GM23248 (cell line): ENCODE results near the gene FGF14. TPM values are rescaled to one million over a fixed set of nuclear protein-coding genes. Genes with fewer than 3 reads are reported as not detected.

ENCODE experiments used
- DNase-seq: peaks from one replicate; pipeline ENCODE4 v3.0.0-alpha.2; 2015
- H2AFZ ChIP-seq: fragments of 200-600 bp; sonication (generic); 2 replicates; pipeline ENCODE4 v1.6.1; 2016; ENCODE audit warnings: antibody characterized with exemption
- H3F3A ChIP-seq: fragments of 200-600 bp; sonication (generic); 2 replicates; pipeline ENCODE4 v1.6.1; 2016; ENCODE audit warnings: mild to moderate bottlenecking, antibody characterized with exemption, mixed run types; ENCODE audit not compliant: insufficient read depth
- H3K27ac ChIP-seq: fragments of 200-600 bp; sonication (generic); 2 replicates; pipeline ENCODE4 v1.5.1; 2016; ENCODE audit warnings: mild to moderate bottlenecking
- H3K27me3 ChIP-seq: fragments of 200-600 bp; sonication (generic); replicated peaks from 2 replicates; pipeline ENCODE4 v1.6.1; 2016; ENCODE audit warnings: mild to moderate bottlenecking; ENCODE audit not compliant: insufficient read depth
- H3K36me3 ChIP-seq: fragments of 200-600 bp; sonication (generic); 2 replicates; pipeline ENCODE4 v1.6.1; 2016; ENCODE audit warnings: low read depth, mild to moderate bottlenecking
- H3K4me1 ChIP-seq: fragments of 200-600 bp; sonication (generic); 2 replicates; pipeline ENCODE4 v1.6.1; 2016; ENCODE audit warnings: mild to moderate bottlenecking; ENCODE audit not compliant: insufficient read depth
- H3K4me2 ChIP-seq: fragments of 200-600 bp; sonication (generic); one replicate; pipeline ENCODE4 v1.6.1; 2016; ENCODE audit warnings: mild to moderate bottlenecking; ENCODE audit not compliant: unreplicated experiment
- H3K4me3 ChIP-seq: fragments of 200-600 bp; sonication (generic); 2 replicates; pipeline ENCODE4 v1.5.1; 2016; ENCODE audit warnings: mild to moderate bottlenecking
- H3K79me2 ChIP-seq: fragments of 200-600 bp; sonication (generic); 2 replicates; pipeline ENCODE4 v1.6.1; 2016; ENCODE audit warnings: mild to moderate bottlenecking; ENCODE audit not compliant: insufficient read depth
- H3K9ac ChIP-seq: fragments of 200-600 bp; sonication (generic); 2 replicates; pipeline ENCODE4 v1.6.1; 2016; ENCODE audit warnings: mild to moderate bottlenecking
- H3K9me2 ChIP-seq: fragments of 200-600 bp; sonication (generic); 2 replicates; pipeline ENCODE4 v1.6.1; 2016; ENCODE audit warnings: mixed run types, mild to moderate bottlenecking, moderate library complexity; ENCODE audit not compliant: insufficient read depth
- H3K9me3 ChIP-seq: fragments of 200-600 bp; sonication (generic); one replicate; pipeline ENCODE4 v1.6.1; 2017; ENCODE audit warnings: low read depth
- H4K20me1 ChIP-seq: fragments of 200-600 bp; sonication (generic); 2 replicates; pipeline ENCODE4 v1.6.0; 2016; ENCODE audit not compliant: insufficient read depth
- EZH2 ChIP-seq: fragments of 200-600 bp; sonication (generic); IDR thresholded peaks from 2 replicates; pipeline ENCODE4 v1.6.1; 2018; ENCODE audit warnings: antibody characterized with exemption, mild to moderate bottlenecking; ENCODE audit not compliant: insufficient read depth, poor library complexity, severe bottlenecking
- EZH2phosphoT487 ChIP-seq: fragments of 200-600 bp; sonication (generic); IDR thresholded peaks from 2 replicates; pipeline ENCODE4 v1.6.1; 2018; ENCODE audit warnings: antibody characterized with exemption, moderate library complexity, mild to moderate bottlenecking, low read depth; ENCODE audit not compliant: insufficient read depth
- WGBS, 2 experiments: methylation state at CpG; one replicate each; pipeline ENCODE4 v1.1.6; 2015 to 2017; ENCODE audit warnings: low lambda C conversion rate in 2 of 2, low coverage in 1 of 2; ENCODE audit errors: missing lambda C conversion rate in 2 of 2; 5-methylcytosine and 5-hydroxymethylcytosine counted together
- in situ Hi-C: fragments of 300-500 bp; cut with MboI; formaldehyde crosslinking; loops from 2 replicates; pipeline ENCODE4 v1.15.0; 2020
- polyA plus RNA-seq: library from polyadenylated mRNA; unstranded; fragments of >200 nt; fragmentation: Nextera tagmentation; extraction: Ambion mirVana; gene quantifications from 2 replicates; pipeline ENCODE4 v1.2.1, GENCODE V29; 2016
- total RNA-seq: library from RNA; depleted of rRNA; stranded (reverse); fragments of >200 nt; shearing (Covaris generic); gene quantifications from 2 replicates; pipeline ENCODE4 v1.2.3, GENCODE V29; 2014

The FGF14 gene
- total and polyA plus RNA-seq, 2 experiments from 2014 or later = 1.9 TPM; not detected in 1

DNA sequence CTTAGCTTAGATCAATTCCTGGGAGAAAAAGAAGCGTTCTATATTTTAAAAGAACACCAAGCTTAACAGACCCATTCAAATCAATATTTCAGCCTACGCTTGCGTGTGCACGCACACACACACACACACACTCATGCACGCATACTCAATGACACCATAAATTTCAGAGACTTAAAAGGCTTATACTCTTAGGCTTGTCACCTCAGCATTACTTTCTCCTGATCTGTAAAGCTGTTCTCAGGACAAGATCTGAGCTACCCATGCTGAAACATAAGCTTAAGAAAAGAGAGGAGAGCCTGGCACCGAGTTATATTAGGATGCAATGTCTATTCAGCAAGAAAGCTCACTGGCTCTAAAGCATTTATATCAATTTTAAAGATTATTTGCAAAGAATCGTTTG is 368.5 kb downstream of the FGF14 start:
- H3K27me3 ChIP-seq = no peaks in the 10 kb centered on the region
- no peak overlapping the region for H2AFZ ChIP-seq
- H3K27ac ChIP-seq = no peak overlapping the region
- TF ChIP-seq EZH2phosphoT487 = no peak
- TF ChIP-seq EZH2 = no peak
- no peaks in the 10 kb centered on the region for H3K9me3 ChIP-seq
- no peaks in the 10 kb centered on the region for H3K9me2 ChIP-seq
- H3K4me1 ChIP-seq = no peaks in the 10 kb centered on the region
- H3K79me2 ChIP-seq = no peaks in the 10 kb centered on the region
- no peaks in the 10 kb centered on the region for H4K20me1 ChIP-seq
- WGBS, 2 experiments = 63 to 64% methylated on average over 7 of the region's 7 CpGs
- H3F3A ChIP-seq = no peaks in the 10 kb centered on the region
- no peak overlapping the region for H3K9ac ChIP-seq
- H3K4me2 ChIP-seq = no peak overlapping the region
- H3K4me3 ChIP-seq = no peak overlapping the region
- H3K36me3 ChIP-seq = no peaks in the 10 kb centered on the region
- in situ Hi-C loops = no loop called here
- DNase-seq = no peak

DNA sequence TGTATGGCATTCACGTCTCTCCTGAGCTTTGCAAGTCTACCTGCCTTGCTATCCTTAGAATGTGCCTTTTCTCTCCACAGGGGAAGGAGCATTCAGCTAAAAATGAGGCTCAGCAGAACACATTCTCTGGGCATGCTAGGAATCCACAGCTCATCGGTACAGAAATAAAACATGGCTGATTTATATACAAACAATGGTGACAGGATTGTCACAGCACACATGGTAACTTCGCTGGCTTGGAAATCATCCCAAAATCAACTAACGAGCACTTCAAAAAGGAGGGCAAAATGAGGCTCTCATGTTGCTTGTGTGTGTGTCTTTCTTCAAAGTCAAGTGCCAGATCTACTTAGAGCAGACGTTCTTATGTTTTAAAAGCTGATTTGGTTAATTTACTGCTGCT is 373.0 kb downstream of the FGF14 start:
- Histone ChIP-seq H3K36me3 (no peaks in the 10 kb centered on the region), H3K27me3 (no peaks in the 10 kb centered on the region), H2AFZ (no peak overlapping the region), H3K27ac (no peak overlapping the region), H3K9me2 (no peaks in the 10 kb centered on the region), H3K4me1 (no peaks in the 10 kb centered on the region), H3K4me3 (no peak overlapping the region), H4K20me1 (no peaks in the 10 kb centered on the region), H3K9me3 (no peaks in the 10 kb centered on the region), H3K9ac (no peak overlapping the region), H3K4me2 (no peak overlapping the region), H3K79me2 (no peaks in the 10 kb centered on the region), H3F3A (no peaks in the 10 kb centered on the region)
- in situ Hi-C loops = no loop called here
- TF ChIP-seq EZH2 = no peak
- TF ChIP-seq EZH2phosphoT487 = no peak
- WGBS, 2 experiments = 18 to 21% methylated on average over 5 of the region's 5 CpGs
- DNase-seq = no peak

DNA sequence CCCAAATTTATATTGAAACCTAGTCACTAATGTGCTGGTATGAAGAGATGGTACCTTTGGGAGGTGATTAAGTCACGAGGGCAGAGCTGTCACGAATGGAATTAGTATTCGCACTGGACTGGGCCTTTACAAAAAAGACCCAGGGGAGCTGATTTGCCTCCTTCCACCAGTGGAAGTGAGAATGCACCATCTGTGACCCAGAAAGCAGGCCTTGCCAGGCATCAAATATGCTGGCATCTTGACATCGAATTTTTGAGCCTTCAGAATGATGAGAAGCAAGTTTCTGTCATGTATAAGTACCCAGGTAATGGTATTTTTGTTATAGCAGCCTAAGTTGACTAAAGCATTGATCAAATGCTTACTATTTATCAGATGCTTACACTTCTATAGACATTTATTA is 373.6 kb downstream of the FGF14 start:
- no peaks in the 10 kb centered on the region for H4K20me1 ChIP-seq
- no peaks in the 10 kb centered on the region for H3F3A ChIP-seq
- H2AFZ ChIP-seq = no peak overlapping the region
- H3K9ac ChIP-seq = no peak overlapping the region
- no peaks in the 10 kb centered on the region for H3K27me3 ChIP-seq
- H3K27ac ChIP-seq = no peak overlapping the region
- H3K36me3 ChIP-seq = no peaks in the 10 kb centered on the region
- TF ChIP-seq EZH2 (no peak), EZH2phosphoT487 (no peak)
- no peaks in the 10 kb centered on the region for H3K9me2 ChIP-seq
- H3K4me3 ChIP-seq = no peak overlapping the region
- H3K4me1 ChIP-seq = no peaks in the 10 kb centered on the region
- H3K79me2 ChIP-seq = no peaks in the 10 kb centered on the region
- 35 to 37% methylated on average over 4 of the region's 4 CpGs for WGBS, 2 experiments
- no peak for DNase-seq
- H3K9me3 ChIP-seq = no peaks in the 10 kb centered on the region
- in situ Hi-C loops = no loop called here
- H3K4me2 ChIP-seq = no peak overlapping the region

DNA sequence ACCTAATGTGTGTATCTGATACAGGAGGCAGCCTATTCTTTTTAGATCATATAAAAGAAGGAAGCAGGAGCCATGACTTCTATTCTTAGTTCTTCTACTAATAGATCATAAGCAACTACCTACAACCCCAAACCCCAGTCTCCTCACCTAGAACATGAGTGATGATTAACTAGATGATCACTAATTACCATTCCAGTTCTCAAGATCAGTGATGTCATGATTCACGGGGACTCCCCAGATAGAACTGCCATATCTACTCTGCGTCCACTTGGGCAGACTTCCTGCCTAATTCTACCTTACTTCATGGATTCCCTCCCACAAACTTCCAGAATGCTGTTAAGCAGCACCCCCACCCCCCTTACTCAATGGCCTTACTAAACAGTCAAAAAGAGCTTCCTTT is 380.1 kb downstream of the FGF14 start:
- Histone ChIP-seq H3K9me2 (no peaks in the 10 kb centered on the region), H3K27ac (no peak overlapping the region), H3K36me3 (no peaks in the 10 kb centered on the region), H3K79me2 (no peaks in the 10 kb centered on the region), H3K9me3 (no peaks in the 10 kb centered on the region), H3F3A (no peaks in the 10 kb centered on the region), H3K4me3 (no peak overlapping the region), H3K9ac (no peak overlapping the region), H2AFZ (no peak overlapping the region), H3K4me2 (no peak overlapping the region), H3K4me1 (no peaks in the 10 kb centered on the region), H3K27me3 (no peaks in the 10 kb centered on the region), H4K20me1 (no peaks in the 10 kb centered on the region)
- WGBS, 2 experiments = 48 to 62% methylated on average over 2 of the region's 2 CpGs
- DNase-seq = no peak
- in situ Hi-C loops = no loop called here
- TF ChIP-seq EZH2 = no peak
- TF ChIP-seq EZH2phosphoT487 = no peak

DNA sequence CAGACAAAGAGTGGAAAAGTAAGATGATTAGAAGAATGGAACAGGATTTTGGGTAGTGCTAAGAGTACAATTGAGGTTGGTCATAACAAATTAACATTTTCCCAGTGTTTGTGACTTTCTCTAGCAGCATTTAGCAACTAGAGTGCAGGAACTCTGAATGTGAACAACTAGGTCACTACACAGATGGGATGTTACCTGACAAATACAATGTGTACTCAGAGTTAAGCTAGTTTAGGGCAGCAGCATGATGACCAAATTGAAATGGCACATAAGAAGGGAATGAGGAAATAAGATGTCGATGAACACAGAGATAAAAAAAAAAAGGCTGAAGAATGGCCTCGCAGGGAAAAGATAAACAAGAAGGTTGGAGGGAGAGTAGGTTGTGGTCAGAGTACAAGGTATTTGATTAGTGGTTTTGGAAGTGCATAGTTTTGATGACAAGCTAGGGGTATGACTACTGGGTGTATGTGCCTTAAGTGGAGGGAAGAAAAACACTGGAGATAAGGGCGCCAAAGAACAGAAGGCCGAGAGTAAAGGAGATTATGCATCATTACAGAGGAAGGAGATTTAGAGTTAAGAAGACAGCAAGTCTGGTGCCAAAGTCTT is 381.1 kb downstream of the FGF14 start:
- DNase-seq = no peak
- Histone ChIP-seq H3K9me2 (no peaks in the 10 kb centered on the region), H3K36me3 (no peaks in the 10 kb centered on the region), H3K4me3 (no peak overlapping the region), H4K20me1 (no peaks in the 10 kb centered on the region), H3K4me1 (no peaks in the 10 kb centered on the region), H3K4me2 (no peak overlapping the region), H3K9me3 (no peaks in the 10 kb centered on the region), H3K79me2 (no peaks in the 10 kb centered on the region), H3K27me3 (no peaks in the 10 kb centered on the region), H2AFZ (no peak overlapping the region), H3K9ac (no peak overlapping the region), H3F3A (no peaks in the 10 kb centered on the region), H3K27ac (no peak overlapping the region)
- WGBS, 2 experiments = 47 to 55% methylated on average over 4 of the region's 4 CpGs
- TF ChIP-seq EZH2 (no peak), EZH2phosphoT487 (no peak)
- in situ Hi-C loops = no loop called here
